ENCODE measurements around the gene FUT3. TPM values are rescaled to one million over a fixed set of nuclear protein-coding genes. Genes with fewer than 3 reads are reported as not detected.
A peak's percentile ranks its signal among the peaks of the same experiment; 100 is the strongest.

Gene FUT3
- total RNA-seq, 6 donors from 2014 or later, result 4.2 to 19.5 (median 12.7) TPM

DNA sequence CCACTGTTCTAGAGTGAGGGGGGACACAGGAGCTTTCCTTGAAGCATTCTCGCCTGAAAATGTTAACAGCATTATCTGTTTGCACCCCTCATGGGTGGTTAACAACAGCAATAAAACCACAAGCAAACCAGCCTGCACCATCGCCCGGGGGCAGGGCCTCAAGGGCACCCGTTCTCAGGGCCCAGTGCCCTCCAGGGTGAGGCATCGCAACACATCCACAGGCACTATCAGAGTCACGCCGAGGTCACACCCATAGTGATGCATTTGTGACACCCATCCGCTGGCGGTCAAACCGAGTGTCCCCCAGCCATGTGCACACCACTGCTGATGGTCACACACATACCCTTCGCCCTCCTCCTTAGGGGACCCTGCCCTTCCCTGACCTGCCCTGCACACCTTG lies 14.5 kb upstream of the FUT3 start:
- no peaks in the 10 kb centered on the region for H3K9me3 ChIP-seq
- no peaks in the 10 kb centered on the region for H3K36me3 ChIP-seq
- no peaks in the 10 kb centered on the region for H3K27me3 ChIP-seq
- WGBS, 2 donors, result 85 to 88% methylated on average over 7 to 11 of the region's 11 CpGs
- no peak overlapping the region for H3K4me3 ChIP-seq
- TF ChIP-seq, protein P1, sequence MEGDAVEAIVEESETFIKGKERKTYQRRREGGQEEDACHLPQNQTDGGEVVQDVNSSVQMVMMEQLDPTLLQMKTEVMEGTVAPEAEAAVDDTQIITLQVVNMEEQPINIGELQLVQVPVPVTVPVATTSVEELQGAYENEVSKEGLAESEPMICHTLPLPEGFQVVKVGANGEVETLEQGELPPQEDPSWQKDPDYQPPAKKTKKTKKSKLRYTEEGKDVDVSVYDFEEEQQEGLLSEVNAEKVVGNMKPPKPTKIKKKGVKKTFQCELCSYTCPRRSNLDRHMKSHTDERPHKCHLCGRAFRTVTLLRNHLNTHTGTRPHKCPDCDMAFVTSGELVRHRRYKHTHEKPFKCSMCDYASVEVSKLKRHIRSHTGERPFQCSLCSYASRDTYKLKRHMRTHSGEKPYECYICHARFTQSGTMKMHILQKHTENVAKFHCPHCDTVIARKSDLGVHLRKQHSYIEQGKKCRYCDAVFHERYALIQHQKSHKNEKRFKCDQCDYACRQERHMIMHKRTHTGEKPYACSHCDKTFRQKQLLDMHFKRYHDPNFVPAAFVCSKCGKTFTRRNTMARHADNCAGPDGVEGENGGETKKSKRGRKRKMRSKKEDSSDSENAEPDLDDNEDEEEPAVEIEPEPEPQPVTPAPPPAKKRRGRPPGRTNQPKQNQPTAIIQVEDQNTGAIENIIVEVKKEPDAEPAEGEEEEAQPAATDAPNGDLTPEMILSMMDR (IDR thresholded peaks at IDR 0.05), result no peak
- TF ChIP-seq EP300 (IDR thresholded peaks at IDR 0.05) (no peak), POLR2AphosphoS5 (IDR thresholded peaks at IDR 0.05) (no peak), POLR2A (IDR thresholded peaks at IDR 0.05) (no peak)
- H3K4me1 ChIP-seq, result no peaks in the 10 kb centered on the region
- DNase-seq, result no peak
- no peak overlapping the region for H3K27ac ChIP-seq
- no peak for ATAC-seq (ENCODE audit: low FRiP score in 2 of 2)

DNA sequence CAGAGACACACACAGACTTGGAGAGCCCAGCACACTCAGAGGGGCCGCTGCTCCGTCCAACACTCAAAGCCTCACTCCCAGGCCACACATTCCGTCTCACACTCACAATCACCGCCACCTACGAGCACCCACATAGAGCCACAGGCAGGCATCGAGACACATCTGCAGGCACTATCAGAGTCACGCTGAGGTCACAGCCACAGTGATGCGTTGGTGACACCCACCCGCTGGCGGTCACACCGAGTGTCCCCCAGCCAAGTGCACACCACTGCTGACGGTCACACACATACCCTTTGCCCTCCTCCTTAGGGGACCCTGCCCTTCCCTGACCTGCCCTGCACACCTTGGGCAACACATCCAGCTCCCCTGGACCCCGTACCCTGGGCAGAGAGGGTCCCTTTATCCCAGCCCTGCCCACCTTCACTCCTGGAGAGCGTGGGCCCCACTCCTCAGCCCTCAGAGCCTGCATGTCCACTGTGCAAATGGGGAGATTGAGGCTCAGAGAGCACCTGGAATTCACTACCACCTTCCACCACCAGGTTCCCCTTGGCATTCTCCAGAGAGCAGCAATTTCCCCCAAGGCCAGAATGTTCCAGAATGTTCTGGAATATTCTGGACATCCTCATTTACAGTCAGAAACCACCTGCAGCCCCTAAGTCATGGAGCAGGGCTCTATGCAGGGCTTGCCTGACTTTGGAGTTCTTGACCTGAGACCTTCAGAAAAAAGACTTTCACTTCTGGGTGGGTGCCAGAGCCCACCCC lies 13.7 kb upstream of the FUT3 start:
- no peak for ATAC-seq (ENCODE audit: low FRiP score in 2 of 2)
- no peak overlapping the region for H3K27ac ChIP-seq
- WGBS, 2 donors, result 77 to 88% methylated on average over 11 to 14 of the region's 14 CpGs
- DNase-seq, result no peak
- no peak overlapping the region for H3K4me3 ChIP-seq
- no peaks in the 10 kb centered on the region for H3K9me3 ChIP-seq
- no peaks in the 10 kb centered on the region for H3K4me1 ChIP-seq
- H3K36me3 ChIP-seq, result no peaks in the 10 kb centered on the region
- no peaks in the 10 kb centered on the region for H3K27me3 ChIP-seq
- TF ChIP-seq EP300 (IDR thresholded peaks at IDR 0.05) (no peak), POLR2AphosphoS5 (IDR thresholded peaks at IDR 0.05) (no peak), POLR2A (IDR thresholded peaks at IDR 0.05) (no peak)
- TF ChIP-seq, protein P1 (IDR thresholded peaks at IDR 0.05), result peak in 1 of 6 experiments; percentile 21

DNA sequence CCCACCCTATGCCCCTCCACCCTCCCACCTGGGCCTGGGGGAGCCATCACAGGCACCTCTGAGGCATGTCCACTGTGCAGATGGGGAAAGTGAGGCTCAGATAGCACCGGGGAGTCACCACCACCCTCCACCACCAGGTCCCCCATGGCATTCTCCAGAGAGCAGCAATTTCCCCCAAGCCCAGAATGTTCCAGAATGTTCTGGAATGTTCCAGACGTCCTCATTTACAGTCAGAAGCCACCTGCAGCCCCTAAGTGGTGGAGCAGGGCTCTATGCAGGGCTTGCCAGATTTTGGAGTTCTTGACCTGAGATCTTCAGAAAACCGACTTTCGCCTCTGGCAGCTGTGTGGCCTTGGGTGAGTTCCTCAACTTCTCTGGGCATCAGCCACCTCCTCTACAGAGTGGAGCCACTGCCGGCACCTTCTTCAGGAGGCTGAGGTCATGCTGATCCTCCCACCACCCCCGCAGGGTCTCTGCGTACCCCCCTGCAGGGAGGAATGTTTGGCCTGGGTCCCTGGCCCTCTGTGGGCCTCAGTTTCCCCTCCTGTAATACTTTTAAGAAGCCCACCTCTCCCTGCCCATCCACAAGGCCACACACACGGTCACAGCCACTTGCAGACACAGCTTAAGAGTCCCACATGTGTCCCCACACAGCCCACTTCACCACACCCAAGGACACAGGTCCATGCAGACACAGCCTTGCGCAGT lies 12.9 kb upstream of the FUT3 start:
- TF ChIP-seq EP300 (IDR thresholded peaks at IDR 0.05), result no peak
- TF ChIP-seq, protein P1 (IDR thresholded peaks at IDR 0.05), result no peak
- TF ChIP-seq POLR2A (IDR thresholded peaks at IDR 0.05), result no peak
- no peak for TF ChIP-seq POLR2AphosphoS5 (IDR thresholded peaks at IDR 0.05)
- 88 to 89% methylated on average over 8 of the region's 9 CpGs for WGBS, 2 donors
- DNase-seq (no peak), ATAC-seq (ENCODE audit: low FRiP score in 2 of 2) (no peak)
- Histone ChIP-seq H3K9me3 (no peaks in the 10 kb centered on the region), H3K36me3 (no peaks in the 10 kb centered on the region), H3K27ac (no peak overlapping the region), H3K27me3 (no peaks in the 10 kb centered on the region), H3K4me3 (no peak overlapping the region), H3K4me1 (no peaks in the 10 kb centered on the region)

DNA sequence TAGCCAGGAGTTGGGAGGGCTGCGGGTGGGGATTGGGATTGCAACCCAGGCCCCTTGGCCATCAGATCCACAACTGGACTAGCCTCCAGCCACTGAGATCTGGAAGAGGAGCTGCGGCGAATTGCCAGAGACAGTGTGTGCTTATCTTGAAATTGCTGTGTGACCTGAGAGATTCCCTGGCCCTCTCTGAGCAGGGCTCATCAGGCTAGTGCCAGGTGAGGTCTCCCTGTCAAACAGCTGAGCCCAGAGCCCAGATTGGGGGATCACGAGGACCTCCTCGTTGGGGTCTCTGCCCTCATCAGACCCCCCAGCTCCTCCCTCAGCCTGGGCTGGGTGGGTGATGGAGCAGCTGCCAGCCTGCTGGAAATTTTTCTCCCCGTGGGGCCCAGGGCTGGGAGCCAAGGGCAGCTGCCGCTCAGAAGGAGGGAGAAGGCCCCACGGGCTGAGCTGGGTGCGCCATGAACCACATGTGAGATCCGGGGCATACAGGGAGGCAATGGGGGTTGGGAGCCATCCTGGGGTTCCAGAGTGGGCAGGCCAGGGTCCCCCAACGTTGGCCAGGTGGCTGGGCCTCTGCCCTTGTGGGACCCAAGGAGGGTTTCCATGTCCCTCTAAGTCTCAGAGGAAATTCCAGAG lies 11.9 kb upstream of the FUT3 start:
- DNase-seq (peak in 1 of 2 donors; percentile 31), ATAC-seq (ENCODE audit: low FRiP score in 2 of 2) (no peak)
- Histone ChIP-seq H3K27me3 (no peaks in the 10 kb centered on the region), H3K27ac (no peak overlapping the region), H3K4me1 (no peaks in the 10 kb centered on the region), H3K9me3 (no peaks in the 10 kb centered on the region), H3K4me3 (no peak overlapping the region), H3K36me3 (no peaks in the 10 kb centered on the region)
- 73 to 76% methylated on average over 6 to 10 of the region's 11 CpGs for WGBS, 2 donors
- TF ChIP-seq POLR2A (IDR thresholded peaks at IDR 0.05) (no peak), EP300 (IDR thresholded peaks at IDR 0.05) (no peak), POLR2AphosphoS5 (IDR thresholded peaks at IDR 0.05) (no peak)
- TF ChIP-seq, protein P1 (IDR thresholded peaks at IDR 0.05), result no peak
